Loucy (cell line): ENCODE measurements around the gene LPCAT2.

ENCODE experiments used
- CTCF ChIP-seq: fragments of 200-600 bp; sonication (generic); conservative IDR thresholded peaks from 2 replicates; pipeline ENCODE4 v1.5.1; 2014; ENCODE audit warnings: mild to moderate bottlenecking, antibody characterized with exemption, low read length
- EZH2phosphoT487 ChIP-seq: fragments of 200-600 bp; IDR thresholded peaks from 2 replicates; pipeline ENCODE4 v1.6.1; 2018; ENCODE audit warnings: antibody characterized with exemption, mild to moderate bottlenecking, moderate library complexity, borderline replicate concordance

DNA sequence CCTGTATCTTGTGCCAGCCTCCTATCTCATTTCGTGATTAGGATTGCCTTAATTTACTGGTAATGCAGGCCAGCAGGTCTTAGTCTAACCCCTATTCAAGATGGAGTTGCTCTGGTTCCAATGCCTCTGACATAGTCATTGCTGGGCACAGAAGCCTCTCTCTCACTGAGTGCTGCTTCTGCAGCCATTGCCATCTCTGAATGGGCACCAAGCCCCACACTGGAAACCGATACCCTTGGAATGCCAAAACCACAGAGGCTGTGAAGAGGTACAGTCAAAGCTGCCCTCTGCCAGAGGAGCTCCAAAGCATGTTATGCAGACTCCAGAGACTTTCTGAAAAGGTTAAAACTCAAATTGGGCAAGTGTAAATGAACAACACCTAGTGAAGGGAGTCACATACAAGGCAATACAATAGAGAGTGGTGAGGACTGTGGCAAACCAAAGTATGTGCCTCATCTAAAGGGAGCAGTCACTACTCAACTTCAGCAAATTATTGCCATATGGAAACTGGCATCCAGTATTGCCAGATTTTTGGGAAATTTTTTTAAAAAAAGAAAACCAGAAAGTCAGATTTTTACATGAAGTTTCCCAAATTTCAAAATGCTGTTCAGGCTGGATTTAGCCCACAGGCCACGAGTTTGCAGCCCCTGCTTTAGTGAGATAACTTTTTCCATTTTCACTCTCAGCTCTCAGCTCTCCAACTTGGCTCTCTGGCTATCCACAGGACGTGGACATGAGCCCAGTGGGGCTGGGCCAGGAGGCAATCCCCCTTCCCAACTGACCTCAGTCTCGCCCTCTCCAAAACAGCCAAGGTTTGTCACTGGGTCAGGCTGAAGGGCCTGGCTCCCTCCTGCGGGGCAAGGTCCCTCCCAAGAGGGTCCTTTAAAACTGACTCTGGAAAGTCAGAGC lies 32.0 kb upstream of the LPCAT2 start:
- TF ChIP-seq CTCF: no peak
- no peak for TF ChIP-seq EZH2phosphoT487
